ENCODE results near the gene DCDC2B.

DNA sequence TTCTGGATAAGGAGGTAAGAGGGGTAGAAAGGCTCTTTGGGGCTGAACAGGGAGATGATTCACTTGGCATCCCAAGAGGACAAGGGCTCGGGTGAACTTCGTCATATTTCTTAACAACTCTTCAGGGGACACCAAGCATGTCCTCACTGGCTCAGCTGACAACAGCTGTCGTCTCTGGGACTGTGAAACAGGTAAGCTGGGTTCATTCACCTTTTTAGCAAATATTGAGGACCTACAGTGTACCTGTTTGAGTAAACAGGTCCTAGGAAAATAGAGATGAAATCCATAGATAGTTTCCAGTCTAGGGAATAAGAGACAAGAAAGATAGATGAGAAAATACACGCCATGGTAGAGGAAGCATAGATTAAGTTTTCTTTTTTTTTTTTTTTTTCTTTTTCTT is 15.4 kb downstream of the DCDC2B start:
- TF ChIP-seq, protein P1, sequence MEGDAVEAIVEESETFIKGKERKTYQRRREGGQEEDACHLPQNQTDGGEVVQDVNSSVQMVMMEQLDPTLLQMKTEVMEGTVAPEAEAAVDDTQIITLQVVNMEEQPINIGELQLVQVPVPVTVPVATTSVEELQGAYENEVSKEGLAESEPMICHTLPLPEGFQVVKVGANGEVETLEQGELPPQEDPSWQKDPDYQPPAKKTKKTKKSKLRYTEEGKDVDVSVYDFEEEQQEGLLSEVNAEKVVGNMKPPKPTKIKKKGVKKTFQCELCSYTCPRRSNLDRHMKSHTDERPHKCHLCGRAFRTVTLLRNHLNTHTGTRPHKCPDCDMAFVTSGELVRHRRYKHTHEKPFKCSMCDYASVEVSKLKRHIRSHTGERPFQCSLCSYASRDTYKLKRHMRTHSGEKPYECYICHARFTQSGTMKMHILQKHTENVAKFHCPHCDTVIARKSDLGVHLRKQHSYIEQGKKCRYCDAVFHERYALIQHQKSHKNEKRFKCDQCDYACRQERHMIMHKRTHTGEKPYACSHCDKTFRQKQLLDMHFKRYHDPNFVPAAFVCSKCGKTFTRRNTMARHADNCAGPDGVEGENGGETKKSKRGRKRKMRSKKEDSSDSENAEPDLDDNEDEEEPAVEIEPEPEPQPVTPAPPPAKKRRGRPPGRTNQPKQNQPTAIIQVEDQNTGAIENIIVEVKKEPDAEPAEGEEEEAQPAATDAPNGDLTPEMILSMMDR (IDR thresholded peaks at IDR 0.05; ENCODE audit: low read depth, low read length, poor library complexity, severe bottlenecking) = no peak
- TF ChIP-seq EZH2phosphoT487 (IDR thresholded peaks at IDR 0.05; ENCODE audit: borderline replicate concordance, low read length) = no peak
